DND-41 (cell line): ENCODE measurements around the gene ANKS1B.

Experiments used
- EZH2 ChIP-seq: IDR thresholded peaks from 3 replicates; pipeline ENCODE4 v1.6.1; 2012; ENCODE audit warnings: borderline replicate concordance, low read depth, mild to moderate bottlenecking, moderate library complexity, low read length, inconsistent platforms; ENCODE audit not compliant: severe bottlenecking
- TF ChIP-seq, protein P1 (sequence below): IDR thresholded peaks from 2 replicates; pipeline ENCODE4 v1.5.1; 2012; ENCODE audit warnings: borderline replicate concordance, low read length, moderate library complexity, mild to moderate bottlenecking; ENCODE audit not compliant: poor library complexity, severe bottlenecking; ENCODE audit errors: extremely low read depth

DNA sequence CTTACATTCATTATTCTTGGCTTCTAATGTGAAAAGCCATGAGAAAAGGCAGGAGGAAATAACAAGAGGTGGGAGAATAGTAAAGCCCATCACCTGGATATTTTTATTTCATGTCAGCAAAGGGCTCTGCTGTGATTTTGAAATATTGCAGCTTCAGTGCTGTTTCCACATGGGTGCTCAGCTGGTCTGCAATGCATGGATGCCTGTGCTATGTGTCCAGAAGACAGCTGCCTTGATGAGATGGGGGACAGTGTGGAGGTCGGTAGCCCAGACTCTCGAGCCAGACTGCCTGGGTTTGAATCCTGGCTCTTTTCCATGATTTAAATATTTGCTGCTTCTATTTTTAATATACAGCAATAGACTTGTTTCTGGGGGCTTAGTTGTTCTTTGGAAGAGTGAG is 814.7 kb downstream of the ANKS1B start:
- TF ChIP-seq, protein P1, sequence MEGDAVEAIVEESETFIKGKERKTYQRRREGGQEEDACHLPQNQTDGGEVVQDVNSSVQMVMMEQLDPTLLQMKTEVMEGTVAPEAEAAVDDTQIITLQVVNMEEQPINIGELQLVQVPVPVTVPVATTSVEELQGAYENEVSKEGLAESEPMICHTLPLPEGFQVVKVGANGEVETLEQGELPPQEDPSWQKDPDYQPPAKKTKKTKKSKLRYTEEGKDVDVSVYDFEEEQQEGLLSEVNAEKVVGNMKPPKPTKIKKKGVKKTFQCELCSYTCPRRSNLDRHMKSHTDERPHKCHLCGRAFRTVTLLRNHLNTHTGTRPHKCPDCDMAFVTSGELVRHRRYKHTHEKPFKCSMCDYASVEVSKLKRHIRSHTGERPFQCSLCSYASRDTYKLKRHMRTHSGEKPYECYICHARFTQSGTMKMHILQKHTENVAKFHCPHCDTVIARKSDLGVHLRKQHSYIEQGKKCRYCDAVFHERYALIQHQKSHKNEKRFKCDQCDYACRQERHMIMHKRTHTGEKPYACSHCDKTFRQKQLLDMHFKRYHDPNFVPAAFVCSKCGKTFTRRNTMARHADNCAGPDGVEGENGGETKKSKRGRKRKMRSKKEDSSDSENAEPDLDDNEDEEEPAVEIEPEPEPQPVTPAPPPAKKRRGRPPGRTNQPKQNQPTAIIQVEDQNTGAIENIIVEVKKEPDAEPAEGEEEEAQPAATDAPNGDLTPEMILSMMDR = no peak
- no peak for TF ChIP-seq EZH2
